HG02981 (cell line): Measurements from ENCODE around the gene C16orf74.

Source experiments
- ATAC-seq: cut with Tn5 transposase; IDR thresholded peaks from one replicate; pipeline ENCODE4 v1.9.1; 2021; ENCODE audit warnings: mild to moderate bottlenecking, moderate library complexity; ENCODE audit not compliant: unreplicated experiment

The C16orf74 gene

GRCh38 chr16:85777583-85778310 lies 26.9 kb upstream of the C16orf74 start:
- ATAC-seq: no peak

GRCh38 chr16:85774811-85775210 lies 23.9 kb upstream of the C16orf74 start:
- no peak for ATAC-seq

- ATAC-seq: no peak
These were observed 23.2 kb upstream of the C16orf74 start for GRCh38 chr16:85774136-85774535.

- no peak for ATAC-seq
These were observed 22.1 kb upstream of the C16orf74 start for GRCh38 chr16:85773044-85773443.

GRCh38 chr16:85770741-85771140 lies 19.8 kb upstream of the C16orf74 start:
- ATAC-seq: no peak

- no peak for ATAC-seq
These were observed 17.3 kb upstream of the C16orf74 start for GRCh38 chr16:85768199-85768598.

- ATAC-seq: no peak
These were observed 16.6 kb upstream of the C16orf74 start for GRCh38 chr16:85767531-85767930.

GRCh38 chr16:85765767-85766166 lies 14.9 kb upstream of the C16orf74 start:
- ATAC-seq: no peak

- no peak for ATAC-seq
These were observed 14.3 kb upstream of the C16orf74 start for GRCh38 chr16:85765211-85765610.

- ATAC-seq: no peak
These were observed 12.7 kb upstream of the C16orf74 start for GRCh38 chr16:85763616-85764015.

GRCh38 chr16:85762970-85763369 lies 12.1 kb upstream of the C16orf74 start:
- no peak for ATAC-seq

GRCh38 chr16:85761861-85762260 lies 11.0 kb upstream of the C16orf74 start:
- ATAC-seq: no peak

GRCh38 chr16:85759631-85760419 lies 8.9 kb upstream of the C16orf74 start:
- no peak for ATAC-seq

GRCh38 chr16:85759136-85759535 lies 8.2 kb upstream of the C16orf74 start:
- no peak for ATAC-seq

- ATAC-seq: no peak
These were observed 6.5 kb upstream of the C16orf74 start for GRCh38 chr16:85757341-85757822.

- peak; percentile 42 for ATAC-seq
These were observed 5.3 kb upstream of the C16orf74 start for GRCh38 chr16:85755929-85756768.

- ATAC-seq: no peak
These were observed 3.5 kb upstream of the C16orf74 start for GRCh38 chr16:85754413-85754812.

- ATAC-seq: no peak
These were observed 3.1 kb upstream of the C16orf74 start for GRCh38 chr16:85753976-85754375.

- ATAC-seq: no peak
These were observed 2.7 kb upstream of the C16orf74 start for GRCh38 chr16:85753559-85753958.

GRCh38 chr16:85752511-85753420 lies 1.9 kb upstream of the C16orf74 start:
- no peak for ATAC-seq
